HepG2 (cell line): ENCODE results near the gene CCER1. TPM values are rescaled to one million over a fixed set of nuclear protein-coding genes. Genes with fewer than 3 reads are reported as not detected.

Experiments
- ATAC-seq: fragments of 200-7000 bp; cut with Tn5 transposase; 3 replicates; pipeline ENCODE4 v1.9.1; 2020; ENCODE audit warnings: mild to moderate bottlenecking, moderate library complexity
- BruUV-seq: library from RNA; stranded (reverse); fragments of 400-500 nt; replicated peaks from 2 replicates; lab custom pipeline; 2021; lab: Mats Ljungman, UMichigan
- CTCF ChIA-PET: fragments of 300-600 bp; formaldehyde crosslinking; extraction: SDS; loops from one replicate; lab custom pipeline; 2021; ENCODE audit warnings: low total read pairs, inconsistent platforms, low intra/inter-chr PET ratio; lab: Yijun Ruan, JAX
- POLR2A ChIA-PET: fragments of 350-600 bp; sonication (Branson Sonifier 250); formaldehyde crosslinking; loops from one replicate; lab custom pipeline; 2020; ENCODE audit warnings: antibody characterized with exemption, inconsistent platforms; lab: Yijun Ruan, JAX
- DNase-seq: peaks from one replicate; pipeline ENCODE4 v3.0.0-alpha.2; 2015; ENCODE audit warnings: low spot score
- FAIRE-seq: peaks from 3 replicates; lab custom pipeline; 2011; peaks lifted over from hg19 to GRCh38; lab: Jason Lieb, UNC
- H2AFZ ChIP-seq: one replicate; pipeline ENCODE4 v1.6.1; 2011; ENCODE audit warnings: low read length, inconsistent platforms
- H3K27ac ChIP-seq: fragments of 300-600 bp; 3 replicates; pipeline ENCODE4 v1.8.0; 2011; ENCODE audit warnings: mixed run types, mild to moderate bottlenecking, mixed read lengths, low read length, inconsistent platforms; ENCODE audit not compliant: insufficient read depth; ENCODE audit errors: extremely low read length
- H3K27me3 ChIP-seq, 2 experiments: fragments of 200-600 bp in 1 of 2; 2 replicates in 1 of 2; 3 replicates in 1 of 2; pipeline versions ENCODE4 v1.6.0 to v1.8.0; 2011; ENCODE audit warnings: low read length in 2 of 2, mild to moderate bottlenecking in 2 of 2, moderate library complexity in 2 of 2, inconsistent platforms in 1 of 2; ENCODE audit not compliant: insufficient read depth in 2 of 2, control insufficient read depth in 1 of 2
- H3K36me3 ChIP-seq, 2 experiments: fragments of 200-600 bp in 1 of 2; replicated peaks in 1 of 2; 2 replicates in 1 of 2; 3 replicates in 1 of 2; pipeline versions ENCODE4 v1.5.1 to v1.8.0; 2011; ENCODE audit warnings: low read length in 2 of 2, inconsistent platforms in 1 of 2; ENCODE audit not compliant: insufficient read depth in 2 of 2, control insufficient read depth in 1 of 2
- H3K4me1 ChIP-seq: 2 replicates; pipeline ENCODE4 v1.5.1; 2012; ENCODE audit warnings: low read length, inconsistent platforms; ENCODE audit not compliant: insufficient read depth
- H3K4me2 ChIP-seq: 2 replicates; pipeline ENCODE4 v1.6.0; 2011; ENCODE audit warnings: low read depth, low read length, inconsistent platforms
- H3K4me3 ChIP-seq, 3 experiments: fragments of 200-600 bp in 1 of 3; sonication (generic), shearing (Covaris generic) in 1 of 3; replicated peaks in 1 of 3; 2 replicates each; pipeline ENCODE4 v1.5.1; 2011 to 2016; ENCODE audit warnings: low read length in 3 of 3, inconsistent platforms in 2 of 3, low read depth in 2 of 3, mild to moderate bottlenecking in 2 of 3, control low read depth in 1 of 3, mixed read lengths in 1 of 3; ENCODE audit not compliant: insufficient read depth in 1 of 3
- H3K79me2 ChIP-seq: one replicate; pipeline ENCODE4 v1.6.1; 2011; ENCODE audit warnings: low read length, inconsistent platforms; ENCODE audit not compliant: insufficient read depth
- H3K9ac ChIP-seq: 2 replicates; pipeline ENCODE4 v1.6.0; 2011; ENCODE audit warnings: mild to moderate bottlenecking, low read depth, low read length, inconsistent platforms; ENCODE audit not compliant: insufficient read depth
- H3K9me3 ChIP-seq: 2 replicates; pipeline ENCODE4 v1.5.1; 2012; ENCODE audit warnings: mild to moderate bottlenecking, low read length
- H4K20me1 ChIP-seq: 2 replicates; pipeline ENCODE4 v1.6.0; 2011; ENCODE audit warnings: inconsistent platforms, mild to moderate bottlenecking, low read length, moderate library complexity; ENCODE audit not compliant: insufficient read depth
- DNMT3B ChIP-seq: conservative IDR thresholded peaks from 2 replicates; pipeline ENCODE4 v1.6.1; 2016; ENCODE audit warnings: missing biosample characterization, control low read depth
- GABPB1 ChIP-seq: IDR thresholded peaks from 2 replicates; pipeline ENCODE4 v1.6.1; 2016; ENCODE audit warnings: mild to moderate bottlenecking, missing genetic modification reagents, moderate library complexity, missing compliant biosample characterization
- HNRNPH1 ChIP-seq: fragments of 200-400 bp; formaldehyde crosslinking; optimal IDR thresholded peaks from 2 replicates; pipeline ENCODE3; 2017; ENCODE audit warnings: mild to moderate bottlenecking, low read depth, low read length
- MTF1 ChIP-seq: sonication (generic); formaldehyde crosslinking; IDR thresholded peaks from 2 replicates; pipeline ENCODE4 v1.5.0; 2020; ENCODE audit warnings: missing genetic modification reagents
- NCOA5 ChIP-seq: sonication (generic); formaldehyde crosslinking; IDR thresholded peaks from 2 replicates; pipeline ENCODE4 v1.4.0; 2020; ENCODE audit warnings: missing genetic modification reagents
- RAD21 ChIP-seq: fragments of 450-650 bp; formaldehyde crosslinking; IDR thresholded peaks from 2 replicates; pipeline ENCODE4 v1.5.0; 2020; ENCODE audit warnings: mild to moderate bottlenecking
- RNF2 ChIP-seq: fragments of 450-650 bp; conservative IDR thresholded peaks from 2 replicates; pipeline ENCODE4 v1.6.1; 2016; ENCODE audit warnings: low read depth
- SIN3B ChIP-seq: fragments of 150-350 bp; IDR thresholded peaks from 2 replicates; pipeline ENCODE4 v1.6.1; 2014; ENCODE audit warnings: low read length
- SUZ12 ChIP-seq: fragments of 150-350 bp; IDR thresholded peaks from 2 replicates; pipeline ENCODE4 v1.6.1; 2014; ENCODE audit warnings: low read depth, low read length
- TARDBP ChIP-seq: sonication (generic); formaldehyde crosslinking; IDR thresholded peaks from 2 replicates; pipeline ENCODE4 v1.8.0; 2022; ENCODE audit warnings: mild to moderate bottlenecking, missing genetic modification reagents
- ZNF224 ChIP-seq: sonication (generic); formaldehyde crosslinking; IDR thresholded peaks from 2 replicates; pipeline ENCODE4 v1.5.0; 2020; ENCODE audit warnings: mild to moderate bottlenecking, missing genetic modification reagents
- ZNF563 ChIP-seq: sonication (generic); formaldehyde crosslinking; IDR thresholded peaks from 2 replicates; pipeline ENCODE4 v1.8.0; 2022; ENCODE audit warnings: mild to moderate bottlenecking, moderate library complexity, missing genetic modification reagents
- ZNF703 ChIP-seq: sonication (generic); formaldehyde crosslinking; IDR thresholded peaks from 2 replicates; pipeline ENCODE4 v1.5.1; 2020; ENCODE audit warnings: missing genetic modification reagents, mild to moderate bottlenecking, moderate library complexity, borderline replicate concordance
- WGBS: methylation state at CpG from one replicate; pipeline ENCODE4 v1.1.6; 2017; ENCODE audit warnings: low lambda C conversion rate; 5-methylcytosine and 5-hydroxymethylcytosine counted together
- in situ Hi-C: cut with HindIII; loops from 2 replicates; pipeline ENCODE4 v1.10.0; 2017; ENCODE audit warnings: low pct_unique_long_range_greater_than_20kb; ENCODE audit not compliant: extremely low pct_ligation_motif_present
- intact Hi-C: fragments of 100-400 bp; cut with micrococcal nuclease; formaldehyde crosslinking; loops from one replicate; pipeline ENCODE4 v1.10.0; 2022; ENCODE audit not compliant: unreplicated experiment
- polyA plus RNA-seq, 8 experiments: library from polyadenylated mRNA; depleted of rRNA in 3 of 8; stranded (reverse) in 7 of 8; unstranded in 1 of 8; fragments of >200 nt; fragmentation: Illumina TruSeq in 4 of 8; extraction: Trizol in 4 of 8; gene quantifications; 2 replicates each; pipeline versions ENCODE4 v1.2.1 to v1.2.3, GENCODE V29; 2011 to 2016; ENCODE audit warnings: low read depth in 4 of 8, missing spikeins in 1 of 8, mixed read lengths in 1 of 8; ENCODE audit not compliant: insufficient read depth in 1 of 8
- total RNA-seq, 5 experiments: library from RNA; depleted of rRNA; stranded (reverse); fragments of >200 nt; fragmentation: Illumina TruSeq; extraction: Trizol; gene quantifications; 2 replicates each; pipeline ENCODE4 v1.2.3, GENCODE V29; 2016; ENCODE audit warnings: low read depth in 1 of 5
- TF ChIP-seq, protein P1 (sequence below): sonication (generic); formaldehyde crosslinking; IDR thresholded peaks from 2 replicates; pipeline ENCODE4 v1.4.0; 2020; ENCODE audit warnings: missing genetic modification reagents
- TF ChIP-seq, protein P2 (sequence below): IDR thresholded peaks from 2 replicates; pipeline ENCODE4 v1.6.1; 2016; ENCODE audit warnings: low read depth
- TF ChIP-seq, protein P3 (sequence below): sonication (generic); formaldehyde crosslinking; IDR thresholded peaks from 2 replicates; pipeline ENCODE4 v1.5.1; 2020; ENCODE audit warnings: mild to moderate bottlenecking, moderate library complexity, missing genetic modification reagents
- TF ChIP-seq, protein P4 (sequence below): sonication (generic); formaldehyde crosslinking; IDR thresholded peaks from 2 replicates; pipeline ENCODE4 v1.4.0; 2020; ENCODE audit warnings: missing genetic modification reagents, borderline replicate concordance

The CCER1 gene
- total and polyA plus RNA-seq, 2 of the 13 experiments (the other 11 are each of a cell fraction or from before 2014, with no cell fraction given): not detected

DNA sequence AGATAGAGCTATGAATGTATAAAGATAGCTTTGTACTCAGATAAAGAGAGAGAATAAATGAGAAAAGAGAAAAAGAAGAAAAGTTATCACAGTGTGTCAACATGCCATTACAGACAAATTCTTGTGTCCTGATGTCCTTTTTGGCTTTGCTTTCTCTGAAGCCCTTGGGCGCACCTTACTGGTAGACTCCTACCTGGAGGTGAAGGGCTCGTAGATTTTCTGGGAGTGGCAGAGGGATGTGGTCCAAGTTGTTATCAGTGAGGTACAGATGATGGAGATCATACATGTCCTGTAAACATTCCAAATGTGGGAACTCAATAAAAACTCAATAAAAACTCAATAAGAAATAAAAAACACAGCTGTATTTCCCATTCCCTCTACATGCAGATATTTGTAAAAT, 14.9 kb upstream of the CCER1 start (continued):
- TF ChIP-seq, protein P1, sequence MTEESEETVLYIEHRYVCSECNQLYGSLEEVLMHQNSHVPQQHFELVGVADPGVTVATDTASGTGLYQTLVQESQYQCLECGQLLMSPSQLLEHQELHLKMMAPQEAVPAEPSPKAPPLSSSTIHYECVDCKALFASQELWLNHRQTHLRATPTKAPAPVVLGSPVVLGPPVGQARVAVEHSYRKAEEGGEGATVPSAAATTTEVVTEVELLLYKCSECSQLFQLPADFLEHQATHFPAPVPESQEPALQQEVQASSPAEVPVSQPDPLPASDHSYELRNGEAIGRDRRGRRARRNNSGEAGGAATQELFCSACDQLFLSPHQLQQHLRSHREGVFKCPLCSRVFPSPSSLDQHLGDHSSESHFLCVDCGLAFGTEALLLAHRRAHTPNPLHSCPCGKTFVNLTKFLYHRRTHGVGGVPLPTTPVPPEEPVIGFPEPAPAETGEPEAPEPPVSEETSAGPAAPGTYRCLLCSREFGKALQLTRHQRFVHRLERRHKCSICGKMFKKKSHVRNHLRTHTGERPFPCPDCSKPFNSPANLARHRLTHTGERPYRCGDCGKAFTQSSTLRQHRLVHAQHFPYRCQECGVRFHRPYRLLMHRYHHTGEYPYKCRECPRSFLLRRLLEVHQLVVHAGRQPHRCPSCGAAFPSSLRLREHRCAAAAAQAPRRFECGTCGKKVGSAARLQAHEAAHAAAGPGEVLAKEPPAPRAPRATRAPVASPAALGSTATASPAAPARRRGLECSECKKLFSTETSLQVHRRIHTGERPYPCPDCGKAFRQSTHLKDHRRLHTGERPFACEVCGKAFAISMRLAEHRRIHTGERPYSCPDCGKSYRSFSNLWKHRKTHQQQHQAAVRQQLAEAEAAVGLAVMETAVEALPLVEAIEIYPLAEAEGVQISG (CRISPR knock-in tag): no peak
- TF ChIP-seq, protein P2, sequence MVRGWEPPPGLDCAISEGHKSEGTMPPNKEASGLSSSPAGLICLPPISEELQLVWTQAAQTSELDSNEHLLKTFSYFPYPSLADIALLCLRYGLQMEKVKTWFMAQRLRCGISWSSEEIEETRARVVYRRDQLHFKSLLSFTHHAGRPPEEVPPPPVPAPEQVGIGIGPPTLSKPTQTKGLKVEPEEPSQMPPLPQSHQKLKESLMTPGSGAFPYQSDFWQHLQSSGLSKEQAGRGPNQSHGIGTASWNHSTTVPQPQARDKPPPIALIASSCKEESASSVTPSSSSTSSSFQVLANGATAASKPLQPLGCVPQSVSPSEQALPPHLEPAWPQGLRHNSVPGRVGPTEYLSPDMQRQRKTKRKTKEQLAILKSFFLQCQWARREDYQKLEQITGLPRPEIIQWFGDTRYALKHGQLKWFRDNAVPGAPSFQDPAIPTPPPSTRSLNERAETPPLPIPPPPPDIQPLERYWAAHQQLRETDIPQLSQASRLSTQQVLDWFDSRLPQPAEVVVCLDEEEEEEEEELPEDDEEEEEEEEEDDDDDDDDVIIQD (CRISPR knock-in tag): no peak
- TF ChIP-seq, protein P3, sequence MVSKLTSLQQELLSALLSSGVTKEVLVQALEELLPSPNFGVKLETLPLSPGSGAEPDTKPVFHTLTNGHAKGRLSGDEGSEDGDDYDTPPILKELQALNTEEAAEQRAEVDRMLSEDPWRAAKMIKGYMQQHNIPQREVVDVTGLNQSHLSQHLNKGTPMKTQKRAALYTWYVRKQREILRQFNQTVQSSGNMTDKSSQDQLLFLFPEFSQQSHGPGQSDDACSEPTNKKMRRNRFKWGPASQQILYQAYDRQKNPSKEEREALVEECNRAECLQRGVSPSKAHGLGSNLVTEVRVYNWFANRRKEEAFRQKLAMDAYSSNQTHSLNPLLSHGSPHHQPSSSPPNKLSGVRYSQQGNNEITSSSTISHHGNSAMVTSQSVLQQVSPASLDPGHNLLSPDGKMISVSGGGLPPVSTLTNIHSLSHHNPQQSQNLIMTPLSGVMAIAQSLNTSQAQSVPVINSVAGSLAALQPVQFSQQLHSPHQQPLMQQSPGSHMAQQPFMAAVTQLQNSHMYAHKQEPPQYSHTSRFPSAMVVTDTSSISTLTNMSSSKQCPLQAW (CRISPR knock-in tag): no peak
- TF ChIP-seq SUZ12 (no peak), HNRNPH1 (no peak), MTF1 (CRISPR knock-in tag) (no peak)

DNA sequence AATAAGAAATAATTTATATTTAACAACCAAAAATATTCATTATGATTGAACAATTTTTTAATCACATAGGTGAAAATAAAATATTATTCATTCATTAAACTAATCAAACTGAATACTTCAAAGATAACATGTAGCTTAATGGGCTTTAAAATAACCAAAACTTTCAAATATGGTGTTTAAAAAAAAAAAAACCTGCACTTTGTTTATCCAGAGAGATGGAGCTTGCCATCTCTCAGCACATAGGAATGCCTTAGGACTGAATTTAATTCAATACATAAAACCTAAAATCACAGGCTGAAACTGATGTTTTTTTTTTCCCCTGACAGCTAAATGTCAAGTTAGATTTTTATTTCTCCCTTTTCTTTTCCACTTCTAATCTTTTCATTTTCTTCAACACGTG, 14.4 kb upstream of the CCER1 start:
- no peak overlapping the region for H3K4me2 ChIP-seq
- BruUV-seq: no TSS peak
- no peaks in the 10 kb centered on the region for H3K36me3 ChIP-seq
- FAIRE-seq (no peak), DNase-seq (no peak), ATAC-seq (no peak)
- H3K9me3 ChIP-seq: no peaks in the 10 kb centered on the region
- no peaks in the 10 kb centered on the region for H3K79me2 ChIP-seq
- 0% methylated on average over 1 of the region's 1 CpG for WGBS
- H3K4me3 ChIP-seq: no peak overlapping the region
- POLR2A ChIA-PET: no interaction called here
- no peak overlapping the region for H3K27ac ChIP-seq
- intact Hi-C loops: no loop called here
- no peaks in the 10 kb centered on the region for H3K27me3 ChIP-seq
- in situ Hi-C loops: loop anchor here (25.0 kb wide), 1 partner anchor 368 kb away; no protein-coding TSS in a partner anchor
- CTCF ChIA-PET: no interaction called here
- H3K4me1 ChIP-seq: no peaks in the 10 kb centered on the region
- no peak overlapping the region for H2AFZ ChIP-seq
- no peak overlapping the region for H3K9ac ChIP-seq
- H4K20me1 ChIP-seq: no peaks in the 10 kb centered on the region
- TF ChIP-seq DNMT3B (CRISPR knock-in tag): no peak
- no peak for TF ChIP-seq SIN3B
- TF ChIP-seq ZNF224 (CRISPR knock-in tag): no peak
- TF ChIP-seq ZNF703: no peak
- TF ChIP-seq GABPB1 (CRISPR knock-in tag): no peak
- TF ChIP-seq RAD21 (CRISPR knock-in tag): no peak
- TF ChIP-seq, protein P4, sequence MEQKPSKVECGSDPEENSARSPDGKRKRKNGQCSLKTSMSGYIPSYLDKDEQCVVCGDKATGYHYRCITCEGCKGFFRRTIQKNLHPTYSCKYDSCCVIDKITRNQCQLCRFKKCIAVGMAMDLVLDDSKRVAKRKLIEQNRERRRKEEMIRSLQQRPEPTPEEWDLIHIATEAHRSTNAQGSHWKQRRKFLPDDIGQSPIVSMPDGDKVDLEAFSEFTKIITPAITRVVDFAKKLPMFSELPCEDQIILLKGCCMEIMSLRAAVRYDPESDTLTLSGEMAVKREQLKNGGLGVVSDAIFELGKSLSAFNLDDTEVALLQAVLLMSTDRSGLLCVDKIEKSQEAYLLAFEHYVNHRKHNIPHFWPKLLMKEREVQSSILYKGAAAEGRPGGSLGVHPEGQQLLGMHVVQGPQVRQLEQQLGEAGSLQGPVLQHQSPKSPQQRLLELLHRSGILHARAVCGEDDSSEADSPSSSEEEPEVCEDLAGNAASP: no peak
- TF ChIP-seq NCOA5 (CRISPR knock-in tag): no peak
- no peak for TF ChIP-seq RNF2
- TF ChIP-seq ZNF563 (CRISPR knock-in tag): no peak
- TF ChIP-seq TARDBP (CRISPR knock-in tag): no peak
